ENCODE measurements around the gene KDM5B.

- no peak for TF ChIP-seq POLR2A (IDR thresholded peaks at IDR 0.05)
- no peak for TF ChIP-seq CTCF (IDR thresholded peaks at IDR 0.05)
Observed at GRCh38 chr1:202850593-202851362, 42.6 kb upstream of the KDM5B start.

Data from uterus (tissue), 2 donors.